Measurements from ENCODE around the gene RABL3.
"Not testable (repeated sequence)": the region's sequence is repeated elsewhere in the genome, so short reads cannot be mapped to it uniquely, and the experiment has no call there.

Gene RABL3

GRCh38 chr3:120742198-120742848 is at the start of gene RABL3, which contains the start of gene GTF2E1:
Gene RABL3, minus strand, starts transcription at chr3:120742516. Its CDS starts 9 bp downstream, at chr3:120742507.
Gene GTF2E1, plus strand, starts transcription at chr3:120742744. Its CDS starts 7,809 bp downstream, at chr3:120750553.
- H3K27me3 ChIP-seq, result no peaks in the 10 kb centered on the region
- intact Hi-C loops (cut with DNase I; ENCODE audit: low total_unique reads), result loop anchor here (5.0 to 10.0 kb wide), 4 partner anchors 145 to 1002 kb away; partner anchors contain the start of genes GOLGB1, GSK3B and NDUFB4
- peak within 1 kb of the TSS; percentile 68 to 93 for H3K4me3 ChIP-seq
- TF ChIP-seq CTCF (IDR thresholded peaks at IDR 0.05), result no peak
- peaks cover 0 to 18% (median 12%) of the 10 kb centered on the region in 4 donors for H3K4me1 ChIP-seq
- peak within 1 kb of the TSS; percentile 89 to 91 for H3K27ac ChIP-seq
- no peaks in the 10 kb centered on the region for H3K9me3 ChIP-seq
- DNase-seq, result peak; percentile 98
- H3K36me3 ChIP-seq, result peaks cover 11 to 16% (median 15%) of the 10 kb centered on the region in 3 donors

GRCh38 chr3:120791913-120792312 is 49.6 kb upstream of the RABL3 start:
- no peak overlapping the region for H3K27ac ChIP-seq
- no peak for TF ChIP-seq CTCF (IDR thresholded peaks at IDR 0.05)
- H3K9me3 ChIP-seq, result no peaks in the 10 kb centered on the region
- H3K36me3 ChIP-seq, result no peaks in the 10 kb centered on the region
- no peaks in the 10 kb centered on the region for H3K4me1 ChIP-seq
- intact Hi-C loops (cut with DNase I; ENCODE audit: low total_unique reads), result no loop called here
- DNase-seq, result no peak
- H3K27me3 ChIP-seq, result no peaks in the 10 kb centered on the region
- no peak overlapping the region for H3K4me3 ChIP-seq

DNA sequence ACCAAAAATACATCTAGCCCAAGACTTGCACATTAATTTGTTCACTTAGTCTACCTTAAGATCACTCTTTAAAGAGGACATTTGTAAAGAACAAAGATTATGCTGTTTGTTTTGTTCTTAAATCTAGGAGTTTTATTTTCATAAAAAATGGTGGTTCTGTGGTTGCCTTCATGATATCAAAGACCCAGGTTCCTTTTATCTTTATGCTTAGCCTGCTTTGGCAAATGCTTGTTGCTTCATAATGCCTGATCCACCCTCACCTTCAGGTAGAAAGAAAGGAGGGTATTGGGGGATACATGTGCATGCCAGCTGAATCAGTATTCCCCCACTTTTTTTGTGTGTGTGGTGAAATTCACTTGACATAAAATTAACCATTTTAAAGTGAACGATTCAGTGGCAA is 48.7 kb upstream of the RABL3 start:
- no peaks in the 10 kb centered on the region for H3K4me1 ChIP-seq
- DNase-seq, result no peak
- intact Hi-C loops (cut with DNase I; ENCODE audit: low total_unique reads), result no loop called here
- no peaks in the 10 kb centered on the region for H3K9me3 ChIP-seq
- H3K36me3 ChIP-seq, result no peaks in the 10 kb centered on the region
- no peaks in the 10 kb centered on the region for H3K27me3 ChIP-seq
- TF ChIP-seq CTCF (IDR thresholded peaks at IDR 0.05), result no peak
- no peak overlapping the region for H3K27ac ChIP-seq
- H3K4me3 ChIP-seq, result no peak overlapping the region

GRCh38 chr3:120785832-120786231 is 43.5 kb upstream of the RABL3 start:
- H3K27ac ChIP-seq; intact Hi-C loops (cut with DNase I; ENCODE audit: low total_unique reads): not testable (repeated sequence)

GRCh38 chr3:120780977-120781376 is 38.7 kb upstream of the RABL3 start:
- H3K4me3 ChIP-seq, result no peak overlapping the region
- DNase-seq, result peak; percentile 18 to 62
- H3K36me3 ChIP-seq, result peaks cover 15 to 33% (median 29%) of the 10 kb centered on the region in 3 donors
- no peaks in the 10 kb centered on the region for H3K27me3 ChIP-seq
- peaks cover 0 to 3% (median 2%) of the 10 kb centered on the region in 4 donors for H3K4me1 ChIP-seq
- no peak for TF ChIP-seq CTCF (IDR thresholded peaks at IDR 0.05)
- H3K9me3 ChIP-seq, result no peaks in the 10 kb centered on the region
- H3K27ac ChIP-seq, result no peak overlapping the region
- intact Hi-C loops (cut with DNase I; ENCODE audit: low total_unique reads), result no loop called here

More at GRCh38 chr3:120785832-120786231, 43.5 kb upstream of the RABL3 start:
- not testable (repeated sequence) for H3K4me3 ChIP-seq, H3K4me1 ChIP-seq, H3K27me3 ChIP-seq, H3K9me3 ChIP-seq, DNase-seq
- peaks cover 5 to 16% (median 9%) of the 10 kb centered on the region in 3 donors for H3K36me3 ChIP-seq

DNA sequence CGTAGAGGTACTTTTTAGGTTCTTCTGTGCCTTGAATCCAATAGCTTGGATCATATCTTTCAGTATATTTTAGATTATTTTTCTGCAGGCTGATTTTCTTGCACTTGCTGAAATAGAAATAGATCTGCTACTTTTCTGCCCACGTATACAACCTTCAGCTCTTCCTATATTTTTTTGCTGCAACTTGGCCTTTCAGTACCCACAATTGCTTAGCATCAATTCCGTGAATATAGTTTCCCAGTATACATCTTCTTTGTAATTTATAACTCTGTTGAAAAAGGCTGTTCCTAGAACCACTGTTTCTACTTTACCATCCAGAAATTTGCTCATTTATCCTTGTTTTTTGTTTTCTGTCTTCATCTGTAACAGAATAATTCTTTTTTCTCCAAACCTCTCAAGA is 36.5 kb upstream of the RABL3 start:
- H3K4me1 ChIP-seq, result no peaks in the 10 kb centered on the region
- TF ChIP-seq CTCF (IDR thresholded peaks at IDR 0.05), result no peak
- intact Hi-C loops (cut with DNase I; ENCODE audit: low total_unique reads), result no loop called here
- DNase-seq, result no peak
- H3K9me3 ChIP-seq, result no peaks in the 10 kb centered on the region
- H3K27me3 ChIP-seq, result no peaks in the 10 kb centered on the region
- peaks cover 15 to 33% (median 29%) of the 10 kb centered on the region in 3 donors for H3K36me3 ChIP-seq
- H3K27ac ChIP-seq, result no peak overlapping the region
- H3K4me3 ChIP-seq, result no peak overlapping the region
